IMR-90 (cell line): ENCODE results near the gene WNT7B. TPM values are rescaled to one million over a fixed set of nuclear protein-coding genes. Genes with fewer than 3 reads are reported as not detected.

ENCODE experiments used
- ATAC-seq: fragments of 200-7000 bp; cut with Tn5 transposase; 2 replicates; pipeline ENCODE4 v1.9.1; 2020; ENCODE audit warnings: low read depth, mild to moderate bottlenecking, moderate library complexity
- BruUV-seq: library from RNA; stranded (reverse); fragments of 400-500 nt; replicated peaks from 2 replicates; lab custom pipeline; 2021; lab: Mats Ljungman, UMichigan
- CTCF ChIA-PET: fragments of 300-600 bp; formaldehyde crosslinking; extraction: SDS; loops from one replicate; lab custom pipeline; 2021; ENCODE audit warnings: antibody characterized with exemption; lab: Yijun Ruan, JAX
- POLR2A ChIA-PET: fragments of 300-600 bp; sonication (Branson Sonifier 250); formaldehyde crosslinking; loops from one replicate; lab custom pipeline; 2022; ENCODE audit warnings: antibody characterized with exemption; ENCODE audit not compliant: unreplicated experiment; lab: Charles Lee
- DNase-seq: peaks from one replicate; pipeline ENCODE4 v3.0.0; 2013
- H2AFZ ChIP-seq: replicated peaks from 2 replicates; pipeline ENCODE3; 2013; ENCODE audit warnings: low read length, mild to moderate bottlenecking; ENCODE audit not compliant: poor library complexity
- H2AK5ac ChIP-seq: 2 replicates; pipeline ENCODE4 v1.6.1; 2013; ENCODE audit warnings: low read depth, low read length, inconsistent platforms
- H2AK9ac ChIP-seq: replicated peaks from 2 replicates; pipeline ENCODE3; 2013; ENCODE audit warnings: mild to moderate bottlenecking, low read depth, low read length, moderate library complexity; ENCODE audit not compliant: poor library complexity
- H2BK120ac ChIP-seq: 2 replicates; pipeline ENCODE4 v1.6.1; 2013; ENCODE audit warnings: low read depth, low read length, inconsistent platforms
- H2BK15ac ChIP-seq: 3 replicates; pipeline ENCODE4 v1.6.1; 2013; ENCODE audit warnings: low read depth, low read length, inconsistent platforms
- H2BK20ac ChIP-seq: 2 replicates; pipeline ENCODE4 v1.6.1; 2013; ENCODE audit warnings: low read depth, mild to moderate bottlenecking, inconsistent platforms, low read length, moderate library complexity
- H2BK5ac ChIP-seq: 2 replicates; pipeline ENCODE4 v1.6.1; 2013; ENCODE audit warnings: mild to moderate bottlenecking, low read depth, low read length, inconsistent platforms; ENCODE audit not compliant: poor library complexity, severe bottlenecking
- H3K14ac ChIP-seq: replicated peaks from 2 replicates; pipeline ENCODE4 v1.6.1; 2013; ENCODE audit warnings: low read depth, low read length, inconsistent platforms
- H3K18ac ChIP-seq: 2 replicates; pipeline ENCODE4 v1.6.1; 2013; ENCODE audit warnings: low read depth, low read length, control low read depth
- H3K23ac ChIP-seq: 2 replicates; pipeline ENCODE4 v1.6.1; 2013; ENCODE audit warnings: low read depth, low read length, inconsistent platforms
- H3K27ac ChIP-seq: 2 replicates; pipeline ENCODE4 v1.5.1; 2013; ENCODE audit warnings: mild to moderate bottlenecking, control low read depth, low read length; ENCODE audit not compliant: insufficient read depth
- H3K27me3 ChIP-seq: 2 replicates; pipeline ENCODE4 v1.6.1; 2013; ENCODE audit warnings: low read length; ENCODE audit not compliant: control insufficient read depth, insufficient read depth
- H3K36me3 ChIP-seq: 2 replicates; pipeline ENCODE4 v1.6.1; 2013; ENCODE audit warnings: low read length, mixed read lengths; ENCODE audit not compliant: control insufficient read depth, insufficient read depth
- H3K4ac ChIP-seq: 2 replicates; pipeline ENCODE4 v1.6.1; 2013; ENCODE audit warnings: low read depth, low read length, inconsistent platforms
- H3K4me1 ChIP-seq: 2 replicates; pipeline ENCODE4 v1.6.1; 2013; ENCODE audit warnings: low read length, mixed read lengths; ENCODE audit not compliant: control insufficient read depth, insufficient read depth
- H3K4me2 ChIP-seq: 2 replicates; pipeline ENCODE4 v1.6.1; 2013; ENCODE audit warnings: low read depth, mild to moderate bottlenecking, control low read depth, low read length, moderate library complexity
- H3K4me3 ChIP-seq: 2 replicates; pipeline ENCODE4 v1.5.1; 2013; ENCODE audit warnings: low read depth, mild to moderate bottlenecking, control low read depth, low read length, moderate library complexity; ENCODE audit not compliant: insufficient read depth
- H3K56ac ChIP-seq: 2 replicates; pipeline ENCODE4 v1.6.1; 2013; ENCODE audit warnings: low read length, inconsistent platforms; ENCODE audit not compliant: insufficient read depth; ENCODE audit errors: extremely low read depth
- H3K79me1 ChIP-seq, 2 experiments: 2 replicates each; pipeline ENCODE4 v1.6.1; 2013; ENCODE audit warnings: low read length in 2 of 2, inconsistent platforms in 1 of 2, low read depth in 1 of 2
- H3K9ac ChIP-seq: 2 replicates; pipeline ENCODE4 v1.6.1; 2013; ENCODE audit warnings: low read depth, low read length, control low read depth
- H3K9me1 ChIP-seq: 2 replicates; pipeline ENCODE4 v1.6.1; 2013; ENCODE audit warnings: low read length, inconsistent platforms; ENCODE audit not compliant: insufficient read depth
- H3K9me3 ChIP-seq: 2 replicates; pipeline ENCODE4 v1.6.1; 2013; ENCODE audit warnings: low read length; ENCODE audit not compliant: control insufficient read depth, insufficient read depth
- H4K20me1 ChIP-seq: 2 replicates; pipeline ENCODE4 v1.6.1; 2013; ENCODE audit warnings: low read length, inconsistent platforms; ENCODE audit not compliant: insufficient read depth
- H4K5ac ChIP-seq: 2 replicates; pipeline ENCODE4 v1.6.1; 2013; ENCODE audit warnings: mild to moderate bottlenecking, low read depth, low read length, control low read depth
- H4K8ac ChIP-seq, 2 experiments: 2 replicates each; pipeline ENCODE4 v1.6.1; 2013; ENCODE audit warnings: low read depth in 2 of 2, low read length in 2 of 2, control low read depth in 1 of 2, inconsistent platforms in 1 of 2
- H4K91ac ChIP-seq: 2 replicates; pipeline ENCODE4 v1.6.1; 2013; ENCODE audit warnings: low read depth, low read length, inconsistent platforms; ENCODE audit not compliant: insufficient read depth
- BHLHE40 ChIP-seq: fragments of 150-350 bp; IDR thresholded peaks from 2 replicates; pipeline ENCODE4 v1.6.1; 2016; ENCODE audit warnings: mild to moderate bottlenecking, low read depth, low read length
- CEBPB ChIP-seq: IDR thresholded peaks from 2 replicates; pipeline ENCODE4 v1.6.1; 2012; ENCODE audit warnings: low read depth, low read length, improper control_type of control experiment
- CHD1 ChIP-seq: IDR thresholded peaks from 2 replicates; pipeline ENCODE4 v1.6.1; 2012; ENCODE audit warnings: low read depth, low read length, improper control_type of control experiment
- FOS ChIP-seq: fragments of 150-350 bp; IDR thresholded peaks from 2 replicates; pipeline ENCODE4 v1.6.1; 2016; ENCODE audit warnings: low read depth, low read length
- MAFK ChIP-seq: IDR thresholded peaks from 2 replicates; pipeline ENCODE4 v1.6.1; 2012; ENCODE audit warnings: low read depth, low read length, improper control_type of control experiment
- MAZ ChIP-seq: IDR thresholded peaks from 2 replicates; pipeline ENCODE4 v1.6.1; 2012; ENCODE audit warnings: low read depth, mild to moderate bottlenecking, low read length, improper control_type of control experiment, moderate library complexity, borderline replicate concordance
- MXI1 ChIP-seq: IDR thresholded peaks from 2 replicates; pipeline ENCODE4 v1.6.1; 2012; ENCODE audit warnings: low read depth, mild to moderate bottlenecking, low read length, moderate library complexity, borderline replicate concordance
- NFE2L2 ChIP-seq: fragments of 150-350 bp; IDR thresholded peaks from 2 replicates; pipeline ENCODE4 v1.6.1; 2016; ENCODE audit warnings: low read depth, mild to moderate bottlenecking, low read length
- POLR2A ChIP-seq: IDR thresholded peaks from 2 replicates; pipeline ENCODE4 v1.6.1; 2012; ENCODE audit warnings: mild to moderate bottlenecking, low read depth, low read length
- RCOR1 ChIP-seq: IDR thresholded peaks from 2 replicates; pipeline ENCODE4 v1.6.1; 2012; ENCODE audit warnings: mild to moderate bottlenecking, low read length, improper control_type of control experiment; ENCODE audit not compliant: insufficient replicate concordance
- RFX5 ChIP-seq: IDR thresholded peaks from 2 replicates; pipeline ENCODE4 v1.8.0; 2012; ENCODE audit warnings: low read depth, mild to moderate bottlenecking, low read length, moderate library complexity
- SMC3 ChIP-seq: fragments of 150-350 bp; IDR thresholded peaks from 2 replicates; pipeline ENCODE4 v1.6.1; 2016; ENCODE audit warnings: low read depth, mild to moderate bottlenecking, antibody characterized with exemption, low read length, moderate library complexity
- WGBS, 2 experiments: methylation state at CpG; one replicate each; pipeline versions ENCODE4 v1.1.5 to v1.1.7; 2013; ENCODE audit warnings: missing lambda C conversion rate in 2 of 2; ENCODE audit not compliant: insufficient read length in 1 of 2; ENCODE audit errors: extremely low coverage in 2 of 2; 5-methylcytosine and 5-hydroxymethylcytosine counted together
- dilution Hi-C: fragments of 300-500 bp; cut with HindIII; formaldehyde crosslinking; loops from one replicate; pipeline ENCODE4 v1.14.3; 2018; ENCODE audit warnings: low sequenced_read_pairs; ENCODE audit not compliant: unreplicated experiment
- in situ Hi-C: fragments of 300-500 bp; cut with MboI; formaldehyde crosslinking; loops from 3 replicates; pipeline ENCODE4 v1.14.3; 2019; ENCODE audit warnings: low sequenced_read_pairs, inconsistent platforms, mixed read lengths
- intact Hi-C: fragments of 100-400 bp; cut with micrococcal nuclease; formaldehyde crosslinking; loops from 2 replicates; pipeline ENCODE4 v1.10.0; 2022
- polyA plus RNA-seq, 3 experiments: library from polyadenylated mRNA; depleted of rRNA; stranded (reverse); fragments of >200 nt; gene quantifications; 2 replicates each; pipeline ENCODE4 v1.2.3, GENCODE V29; 2012; ENCODE audit warnings: low replicate concordance in 1 of 3
- total RNA-seq: library from RNA; depleted of rRNA; stranded (reverse); fragments of >200 nt; gene quantifications from 2 replicates; pipeline ENCODE4 v1.2.3, GENCODE V29; 2012
- TF ChIP-seq, protein P1 (sequence below): fragments of 150-350 bp; IDR thresholded peaks from 2 replicates; pipeline ENCODE4 v1.6.1; 2016; ENCODE audit warnings: low read depth, mild to moderate bottlenecking, low read length, moderate library complexity, borderline replicate concordance
- TF ChIP-seq, protein P2 (sequence below): conservative IDR thresholded peaks from 2 replicates; pipeline ENCODE4 v1.5.1; 2012; ENCODE audit warnings: mild to moderate bottlenecking, low read depth, low read length, improper control_type of control experiment
- TF ChIP-seq, protein P3 (sequence below): fragments of 150-350 bp; IDR thresholded peaks from 2 replicates; pipeline ENCODE4 v1.6.1; 2017; ENCODE audit warnings: mild to moderate bottlenecking, antibody characterized with exemption, low read length, low read depth

The WNT7B gene
- total and polyA plus RNA-seq, 2 of the 4 experiments (the other 2 are of a cell fraction): under 0.01 to 0.15 TPM

DNA sequence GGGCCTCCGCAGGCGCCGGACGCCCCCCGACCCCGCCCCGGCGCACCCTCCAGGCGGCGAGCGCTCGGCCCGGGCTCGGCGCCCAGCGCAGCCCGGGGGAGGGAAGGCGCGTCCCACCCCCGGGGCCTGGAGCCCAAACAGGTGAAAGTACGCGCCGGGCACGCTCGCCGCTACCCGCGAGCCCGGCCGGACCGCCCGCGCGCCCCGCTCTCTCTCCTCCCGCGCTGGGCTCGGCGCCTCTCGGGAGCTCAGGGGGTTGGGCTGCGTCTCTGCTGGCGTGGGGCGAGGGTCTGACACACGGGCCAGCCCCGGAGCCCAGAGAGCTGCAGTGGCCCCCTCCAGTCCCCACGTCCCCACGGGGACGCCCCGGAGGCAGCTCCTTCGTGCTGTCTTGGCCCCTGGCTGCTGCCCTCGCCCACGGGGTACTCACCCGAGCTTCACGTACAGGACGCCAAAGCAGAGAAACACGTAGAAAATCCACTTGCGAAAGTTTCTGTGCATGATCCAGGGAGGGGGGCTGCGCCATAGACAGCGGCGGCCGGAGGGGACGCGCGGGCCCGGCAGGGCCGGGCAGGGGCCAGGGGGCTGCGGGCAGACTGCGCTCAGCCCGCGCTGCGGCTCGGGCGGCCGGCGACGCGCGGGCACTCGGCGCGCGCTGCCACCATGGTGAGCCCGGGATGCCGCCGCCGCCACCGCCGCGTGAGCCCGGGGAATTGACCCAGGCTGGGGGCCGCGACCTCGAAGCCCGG is 534 bp downstream of the WNT7B start:
- Histone ChIP-seq H2BK5ac (no peak overlapping the region), H3K56ac (no peak overlapping the region), H3K36me3 (no peaks in the 10 kb centered on the region), H3K9me1 (peaks cover 17% of the 10 kb centered on the region), H3K9me3 (no peaks in the 10 kb centered on the region), H4K8ac (no peak overlapping the region), H2AK5ac (no peak overlapping the region), H2BK120ac (no peak overlapping the region), H2BK20ac (no peak overlapping the region), H3K14ac (no peak overlapping the region), H2BK15ac (no peak overlapping the region), H3K4me2 (peak overlapping the region; percentile 63; the same call in 1 of the 2 replicates), H3K18ac (no peak overlapping the region), H3K4ac (no peak overlapping the region), H2AK9ac (no peak overlapping the region), H4K20me1 (peaks cover 34% of the 10 kb centered on the region), H4K5ac (no peak overlapping the region), H3K27ac (no peak overlapping the region), H3K79me1 (no peaks in the 10 kb centered on the region), H3K27me3 (peaks cover 66% of the 10 kb centered on the region), H3K23ac (no peak overlapping the region), H3K9ac (no peak overlapping the region), H3K4me1 (peaks cover 5% of the 10 kb centered on the region), H2AFZ (peak overlapping the region; percentile 18), H4K91ac (no peak overlapping the region), H3K4me3 (peak overlapping the region; percentile 21)
- POLR2A ChIA-PET: no interaction called here
- DNase-seq: no peak
- WGBS, 2 experiments: 0% methylated on average over 46 of the region's 94 CpGs; no CpG with 5 or more reads in 1 of the 2 experiments
- intact Hi-C loops: no loop called here
- CTCF ChIA-PET: interaction anchor here (0.7 kb wide), 1 partner anchor 112 kb away, joined by 3 read pairs; no protein-coding TSS in a partner anchor
- BruUV-seq: no TSS peak
- in situ Hi-C loops: no loop called here
- ATAC-seq: no peak
- dilution Hi-C loops: no loop called here
- TF ChIP-seq, protein P1, sequence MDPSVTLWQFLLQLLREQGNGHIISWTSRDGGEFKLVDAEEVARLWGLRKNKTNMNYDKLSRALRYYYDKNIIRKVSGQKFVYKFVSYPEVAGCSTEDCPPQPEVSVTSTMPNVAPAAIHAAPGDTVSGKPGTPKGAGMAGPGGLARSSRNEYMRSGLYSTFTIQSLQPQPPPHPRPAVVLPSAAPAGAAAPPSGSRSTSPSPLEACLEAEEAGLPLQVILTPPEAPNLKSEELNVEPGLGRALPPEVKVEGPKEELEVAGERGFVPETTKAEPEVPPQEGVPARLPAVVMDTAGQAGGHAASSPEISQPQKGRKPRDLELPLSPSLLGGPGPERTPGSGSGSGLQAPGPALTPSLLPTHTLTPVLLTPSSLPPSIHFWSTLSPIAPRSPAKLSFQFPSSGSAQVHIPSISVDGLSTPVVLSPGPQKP: no peak
- no peak for TF ChIP-seq MXI1
- TF ChIP-seq CEBPB: no peak
- TF ChIP-seq RFX5: no peak
- no peak for TF ChIP-seq RCOR1
- TF ChIP-seq NFE2L2: no peak
- TF ChIP-seq, protein P2, sequence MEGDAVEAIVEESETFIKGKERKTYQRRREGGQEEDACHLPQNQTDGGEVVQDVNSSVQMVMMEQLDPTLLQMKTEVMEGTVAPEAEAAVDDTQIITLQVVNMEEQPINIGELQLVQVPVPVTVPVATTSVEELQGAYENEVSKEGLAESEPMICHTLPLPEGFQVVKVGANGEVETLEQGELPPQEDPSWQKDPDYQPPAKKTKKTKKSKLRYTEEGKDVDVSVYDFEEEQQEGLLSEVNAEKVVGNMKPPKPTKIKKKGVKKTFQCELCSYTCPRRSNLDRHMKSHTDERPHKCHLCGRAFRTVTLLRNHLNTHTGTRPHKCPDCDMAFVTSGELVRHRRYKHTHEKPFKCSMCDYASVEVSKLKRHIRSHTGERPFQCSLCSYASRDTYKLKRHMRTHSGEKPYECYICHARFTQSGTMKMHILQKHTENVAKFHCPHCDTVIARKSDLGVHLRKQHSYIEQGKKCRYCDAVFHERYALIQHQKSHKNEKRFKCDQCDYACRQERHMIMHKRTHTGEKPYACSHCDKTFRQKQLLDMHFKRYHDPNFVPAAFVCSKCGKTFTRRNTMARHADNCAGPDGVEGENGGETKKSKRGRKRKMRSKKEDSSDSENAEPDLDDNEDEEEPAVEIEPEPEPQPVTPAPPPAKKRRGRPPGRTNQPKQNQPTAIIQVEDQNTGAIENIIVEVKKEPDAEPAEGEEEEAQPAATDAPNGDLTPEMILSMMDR: no peak
- TF ChIP-seq SMC3: no peak
- no peak for TF ChIP-seq CHD1
- TF ChIP-seq, protein P3, sequence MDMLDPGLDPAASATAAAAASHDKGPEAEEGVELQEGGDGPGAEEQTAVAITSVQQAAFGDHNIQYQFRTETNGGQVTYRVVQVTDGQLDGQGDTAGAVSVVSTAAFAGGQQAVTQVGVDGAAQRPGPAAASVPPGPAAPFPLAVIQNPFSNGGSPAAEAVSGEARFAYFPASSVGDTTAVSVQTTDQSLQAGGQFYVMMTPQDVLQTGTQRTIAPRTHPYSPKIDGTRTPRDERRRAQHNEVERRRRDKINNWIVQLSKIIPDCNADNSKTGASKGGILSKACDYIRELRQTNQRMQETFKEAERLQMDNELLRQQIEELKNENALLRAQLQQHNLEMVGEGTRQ: no peak
- no peak for TF ChIP-seq FOS
- no peak for TF ChIP-seq BHLHE40
- no peak for TF ChIP-seq MAZ
- TF ChIP-seq POLR2A: no peak
- no peak for TF ChIP-seq MAFK
